HG02938 (cell line): Measurements from ENCODE around the gene MIER2.

ENCODE experiments used
- ATAC-seq: cut with Tn5 transposase; IDR thresholded peaks from one replicate; pipeline ENCODE4 v1.9.1; 2021; ENCODE audit warnings: mild to moderate bottlenecking, moderate library complexity; ENCODE audit not compliant: unreplicated experiment

Gene MIER2

GRCh38 chr19:310781-311496 lies 33.7 kb downstream of the MIER2 start:
- no peak for ATAC-seq

GRCh38 chr19:310141-310651 lies 34.4 kb downstream of the MIER2 start:
- no peak for ATAC-seq

GRCh38 chr19:309206-309565 lies 35.4 kb downstream of the MIER2 start:
- no peak for ATAC-seq

- ATAC-seq: no peak
Measured at GRCh38 chr19:308471-309205, 36.0 kb downstream of the MIER2 start.

GRCh38 chr19:307793-308420 lies 36.7 kb downstream of the MIER2 start:
- no peak for ATAC-seq

- ATAC-seq: no peak
Measured at GRCh38 chr19:307111-307531, 37.5 kb downstream of the MIER2 start.

- ATAC-seq: no peak
Measured at GRCh38 chr19:306151-306900, 38.3 kb downstream of the MIER2 start.

GRCh38 chr19:305240-306150 lies 39.1 kb downstream of the MIER2 start:
- ATAC-seq: no peak

- no peak for ATAC-seq
Measured at GRCh38 chr19:296476-297225, 47.9 kb downstream of the MIER2 start.

GRCh38 chr19:295687-296370 lies 48.8 kb downstream of the MIER2 start:
- ATAC-seq: no peak

GRCh38 chr19:294946-295686 lies 49.5 kb downstream of the MIER2 start:
- ATAC-seq: no peak

- ATAC-seq: no peak
Measured at GRCh38 chr19:294341-294945, 50.2 kb downstream of the MIER2 start.

GRCh38 chr19:293436-294110 lies 51.0 kb downstream of the MIER2 start:
- ATAC-seq: no peak

GRCh38 chr19:292951-293350 lies 51.6 kb downstream of the MIER2 start:
- ATAC-seq: no peak

GRCh38 chr19:292281-292884 lies 52.2 kb downstream of the MIER2 start:
- no peak for ATAC-seq

- no peak for ATAC-seq
Measured at GRCh38 chr19:291561-292280, 52.9 kb downstream of the MIER2 start.
